ENCODE results near the gene KCTD15. TPM values are rescaled to one million over a fixed set of nuclear protein-coding genes. Genes with fewer than 3 reads are reported as not detected.

The KCTD15 gene
- total RNA-seq, 1 donor from 2014 or later, result 14.1 TPM

- no peaks in the 10 kb centered on the region for H3K9me3 Mint-ChIP-seq
- H3K4me1 Mint-ChIP-seq (ENCODE audit: low read depth), result no peaks in the 10 kb centered on the region
- H3K27ac Mint-ChIP-seq, result no peak overlapping the region
- peaks cover 6% of the 10 kb centered on the region for H3K27me3 Mint-ChIP-seq (ENCODE audit: low read depth)
- H3K36me3 Mint-ChIP-seq (ENCODE audit: low read depth), result no peaks in the 10 kb centered on the region
- DNase-seq (ENCODE audit: low spot score), result no peak
- H3K4me3 Mint-ChIP-seq (ENCODE audit: low read depth), result no peak overlapping the region
- intact Hi-C loops (cut with micrococcal nuclease), result no loop called here
Measured at GRCh38 chr19:33832633-33833032, 36.0 kb downstream of the KCTD15 start.

GRCh38 chr19:33840382-33840781, 43.7 kb downstream of the KCTD15 start:
- Mint-ChIP-seq H3K4me1 (ENCODE audit: low read depth) (no peaks in the 10 kb centered on the region), H3K27ac (no peak overlapping the region), H3K36me3 (ENCODE audit: low read depth) (no peaks in the 10 kb centered on the region), H3K4me3 (ENCODE audit: low read depth) (no peak overlapping the region), H3K9me3 (no peaks in the 10 kb centered on the region), H3K27me3 (ENCODE audit: low read depth) (peaks cover 4% of the 10 kb centered on the region)
- intact Hi-C loops (cut with micrococcal nuclease), result no loop called here
- no peak for DNase-seq (ENCODE audit: low spot score)

- H3K27ac Mint-ChIP-seq, result no peak overlapping the region
- H3K36me3 Mint-ChIP-seq (ENCODE audit: low read depth), result no peaks in the 10 kb centered on the region
- peaks cover 4% of the 10 kb centered on the region for H3K27me3 Mint-ChIP-seq (ENCODE audit: low read depth)
- intact Hi-C loops (cut with micrococcal nuclease), result no loop called here
- no peak for DNase-seq (ENCODE audit: low spot score)
- no peak overlapping the region for H3K4me3 Mint-ChIP-seq (ENCODE audit: low read depth)
- no peaks in the 10 kb centered on the region for H3K4me1 Mint-ChIP-seq (ENCODE audit: low read depth)
- H3K9me3 Mint-ChIP-seq, result no peaks in the 10 kb centered on the region
Measured at GRCh38 chr19:33840783-33841182, 44.1 kb downstream of the KCTD15 start.

GRCh38 chr19:33841685-33842084, 45.0 kb downstream of the KCTD15 start:
- Mint-ChIP-seq H3K36me3 (ENCODE audit: low read depth) (no peaks in the 10 kb centered on the region), H3K4me1 (ENCODE audit: low read depth) (no peaks in the 10 kb centered on the region), H3K4me3 (ENCODE audit: low read depth) (no peak overlapping the region), H3K27ac (no peak overlapping the region), H3K27me3 (ENCODE audit: low read depth) (peaks cover 8% of the 10 kb centered on the region), H3K9me3 (no peaks in the 10 kb centered on the region)
- intact Hi-C loops (cut with micrococcal nuclease), result no loop called here
- no peak for DNase-seq (ENCODE audit: low spot score)

GRCh38 chr19:33844478-33844877, 47.8 kb downstream of the KCTD15 start:
- intact Hi-C loops (cut with micrococcal nuclease), result no loop called here
- Mint-ChIP-seq H3K9me3 (no peaks in the 10 kb centered on the region), H3K4me3 (ENCODE audit: low read depth) (no peak overlapping the region), H3K27me3 (ENCODE audit: low read depth) (peaks cover 9% of the 10 kb centered on the region), H3K36me3 (ENCODE audit: low read depth) (no peaks in the 10 kb centered on the region), H3K27ac (no peak overlapping the region), H3K4me1 (ENCODE audit: low read depth) (no peaks in the 10 kb centered on the region)
- DNase-seq (ENCODE audit: low spot score), result no peak

- peaks cover 9% of the 10 kb centered on the region for H3K27me3 Mint-ChIP-seq (ENCODE audit: low read depth)
- no peak overlapping the region for H3K4me3 Mint-ChIP-seq (ENCODE audit: low read depth)
- no peak overlapping the region for H3K27ac Mint-ChIP-seq
- H3K9me3 Mint-ChIP-seq, result no peaks in the 10 kb centered on the region
- H3K36me3 Mint-ChIP-seq (ENCODE audit: low read depth), result no peaks in the 10 kb centered on the region
- no peaks in the 10 kb centered on the region for H3K4me1 Mint-ChIP-seq (ENCODE audit: low read depth)
- intact Hi-C loops (cut with micrococcal nuclease), result no loop called here
- no peak for DNase-seq (ENCODE audit: low spot score)
Measured at GRCh38 chr19:33845498-33845897, 48.8 kb downstream of the KCTD15 start.

- Mint-ChIP-seq H3K9me3 (no peaks in the 10 kb centered on the region), H3K27ac (no peak overlapping the region), H3K4me3 (ENCODE audit: low read depth) (no peak overlapping the region), H3K36me3 (ENCODE audit: low read depth) (no peaks in the 10 kb centered on the region), H3K4me1 (ENCODE audit: low read depth) (no peaks in the 10 kb centered on the region), H3K27me3 (ENCODE audit: low read depth) (peaks cover 10% of the 10 kb centered on the region)
- intact Hi-C loops (cut with micrococcal nuclease), result no loop called here
- DNase-seq (ENCODE audit: low spot score), result no peak
Measured at GRCh38 chr19:33849551-33850147, 53.0 kb downstream of the KCTD15 start.

- Mint-ChIP-seq H3K4me1 (ENCODE audit: low read depth) (no peaks in the 10 kb centered on the region), H3K27ac (no peak overlapping the region), H3K4me3 (ENCODE audit: low read depth) (no peak overlapping the region), H3K27me3 (ENCODE audit: low read depth) (no peaks in the 10 kb centered on the region), H3K9me3 (no peaks in the 10 kb centered on the region), H3K36me3 (ENCODE audit: low read depth) (no peaks in the 10 kb centered on the region)
- DNase-seq (ENCODE audit: low spot score), result no peak
- intact Hi-C loops (cut with micrococcal nuclease), result no loop called here
Measured at GRCh38 chr19:33859016-33859415, 62.3 kb downstream of the KCTD15 start.

- Mint-ChIP-seq H3K36me3 (ENCODE audit: low read depth) (no peaks in the 10 kb centered on the region), H3K4me1 (ENCODE audit: low read depth) (no peaks in the 10 kb centered on the region), H3K27me3 (ENCODE audit: low read depth) (no peaks in the 10 kb centered on the region), H3K4me3 (ENCODE audit: low read depth) (no peak overlapping the region), H3K27ac (no peak overlapping the region), H3K9me3 (no peaks in the 10 kb centered on the region)
- DNase-seq (ENCODE audit: low spot score), result no peak
- intact Hi-C loops (cut with micrococcal nuclease), result no loop called here
Measured at GRCh38 chr19:33860312-33861090, 63.8 kb downstream of the KCTD15 start.

GRCh38 chr19:33861950-33862349, 65.3 kb downstream of the KCTD15 start:
- Mint-ChIP-seq H3K36me3 (ENCODE audit: low read depth) (no peaks in the 10 kb centered on the region), H3K27me3 (ENCODE audit: low read depth) (no peaks in the 10 kb centered on the region), H3K4me1 (ENCODE audit: low read depth) (no peaks in the 10 kb centered on the region), H3K4me3 (ENCODE audit: low read depth) (no peak overlapping the region), H3K9me3 (no peaks in the 10 kb centered on the region), H3K27ac (no peak overlapping the region)
- intact Hi-C loops (cut with micrococcal nuclease), result no loop called here
- DNase-seq (ENCODE audit: low spot score), result no peak

- no peaks in the 10 kb centered on the region for H3K4me1 Mint-ChIP-seq (ENCODE audit: low read depth)
- H3K4me3 Mint-ChIP-seq (ENCODE audit: low read depth), result no peak overlapping the region
- no peaks in the 10 kb centered on the region for H3K36me3 Mint-ChIP-seq (ENCODE audit: low read depth)
- intact Hi-C loops (cut with micrococcal nuclease), result no loop called here
- no peaks in the 10 kb centered on the region for H3K9me3 Mint-ChIP-seq
- no peaks in the 10 kb centered on the region for H3K27me3 Mint-ChIP-seq (ENCODE audit: low read depth)
- DNase-seq (ENCODE audit: low spot score), result no peak
- no peak overlapping the region for H3K27ac Mint-ChIP-seq
Measured at GRCh38 chr19:33862981-33863380, 66.3 kb downstream of the KCTD15 start.

- Mint-ChIP-seq H3K9me3 (no peaks in the 10 kb centered on the region), H3K36me3 (ENCODE audit: low read depth) (no peaks in the 10 kb centered on the region), H3K4me3 (ENCODE audit: low read depth) (no peak overlapping the region), H3K27me3 (ENCODE audit: low read depth) (no peaks in the 10 kb centered on the region), H3K27ac (no peak overlapping the region), H3K4me1 (ENCODE audit: low read depth) (no peaks in the 10 kb centered on the region)
- DNase-seq (ENCODE audit: low spot score), result no peak
- intact Hi-C loops (cut with micrococcal nuclease), result no loop called here
Measured at GRCh38 chr19:33863436-33863835, 66.8 kb downstream of the KCTD15 start.

GRCh38 chr19:33864311-33864850, 67.7 kb downstream of the KCTD15 start:
- Mint-ChIP-seq H3K4me3 (ENCODE audit: low read depth) (no peak overlapping the region), H3K36me3 (ENCODE audit: low read depth) (no peaks in the 10 kb centered on the region), H3K4me1 (ENCODE audit: low read depth) (no peaks in the 10 kb centered on the region), H3K27me3 (ENCODE audit: low read depth) (peaks cover 7% of the 10 kb centered on the region), H3K27ac (no peak overlapping the region), H3K9me3 (no peaks in the 10 kb centered on the region)
- DNase-seq (ENCODE audit: low spot score), result no peak
- intact Hi-C loops (cut with micrococcal nuclease), result no loop called here

Data from activated T-helper 2 cell treated with anti-CD3 and anti-CD28 coated beads, Interferon-gamma antibody, Interleukin-2, Interleukin-4, amounts not matched to agents 10 μg/mL and 5 μg/mL and 100 μg/mL, durations not matched to agents 14 hours and 24 hours and 36 hours (primary cell).